Stimulated activated memory B cell treated with anti-CD40 and anti-IgM and Interleukin-4, amounts not matched to agents 10 μg/mL and 1 μg/mL and 100 μg/mL, for 72 hours (primary cell): ENCODE measurements around the gene DLG2.
A peak's percentile ranks its signal among the peaks of the same experiment; 100 is the strongest.

Source experiments
- ATAC-seq: fragments of 150-1000 bp; cut with Tn5 transposase; 2 replicates; pipeline ENCODE4 v1.10.0; 2021
- H3K27ac Mint-ChIP-seq: one replicate; pipeline ENCODE4 v1.8.0; 2022; ENCODE audit warnings: mild to moderate bottlenecking, mixed read lengths
- H3K27me3 Mint-ChIP-seq: one replicate; pipeline ENCODE4 v1.8.0; 2022; ENCODE audit warnings: mixed read lengths
- H3K36me3 Mint-ChIP-seq: one replicate; pipeline ENCODE4 v1.8.0; 2022; ENCODE audit warnings: mixed read lengths
- H3K4me1 Mint-ChIP-seq: one replicate; pipeline ENCODE4 v1.8.0; 2022; ENCODE audit warnings: mixed read lengths
- H3K4me3 Mint-ChIP-seq: one replicate; pipeline ENCODE4 v1.8.0; 2022; ENCODE audit warnings: mild to moderate bottlenecking, moderate library complexity, mixed read lengths
- H3K9me3 Mint-ChIP-seq: one replicate; pipeline ENCODE4 v1.8.0; 2022; ENCODE audit warnings: mixed read lengths

DLG2 gene

DNA sequence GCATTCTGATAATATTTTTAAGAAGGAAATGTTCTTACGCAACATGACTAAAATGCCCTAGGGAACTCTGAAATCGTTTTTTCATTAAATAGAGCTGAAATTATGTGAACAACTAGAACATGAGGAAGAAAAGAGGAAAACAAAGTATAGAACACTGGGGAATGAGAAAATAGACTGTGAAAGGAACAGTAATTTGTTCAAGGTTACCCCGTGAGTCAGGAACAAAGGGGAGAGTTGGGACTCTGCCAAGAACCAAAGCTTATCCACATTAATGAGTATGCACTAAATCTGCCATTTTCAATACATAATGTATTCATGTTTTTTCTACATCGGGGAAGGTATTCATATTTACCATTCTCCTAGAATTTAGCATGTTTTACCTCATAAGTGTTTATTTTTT lies 1379.2 kb downstream of the DLG2 start:
- H3K4me3 Mint-ChIP-seq, result no peak overlapping the region
- no peaks in the 10 kb centered on the region for H3K36me3 Mint-ChIP-seq
- H3K4me1 Mint-ChIP-seq, result peaks cover 5% of the 10 kb centered on the region
- no peaks in the 10 kb centered on the region for H3K9me3 Mint-ChIP-seq
- H3K27ac Mint-ChIP-seq, result no peak overlapping the region
- no peak for ATAC-seq
- H3K27me3 Mint-ChIP-seq, result no peaks in the 10 kb centered on the region

GRCh38 chr11:84247129-84247528 lies 1380.0 kb downstream of the DLG2 start:
- Mint-ChIP-seq H3K27me3 (no peaks in the 10 kb centered on the region), H3K4me3 (no peak overlapping the region), H3K27ac (no peak overlapping the region), H3K4me1 (peaks cover 5% of the 10 kb centered on the region), H3K9me3 (no peaks in the 10 kb centered on the region), H3K36me3 (no peaks in the 10 kb centered on the region)
- ATAC-seq, result no peak

DNA sequence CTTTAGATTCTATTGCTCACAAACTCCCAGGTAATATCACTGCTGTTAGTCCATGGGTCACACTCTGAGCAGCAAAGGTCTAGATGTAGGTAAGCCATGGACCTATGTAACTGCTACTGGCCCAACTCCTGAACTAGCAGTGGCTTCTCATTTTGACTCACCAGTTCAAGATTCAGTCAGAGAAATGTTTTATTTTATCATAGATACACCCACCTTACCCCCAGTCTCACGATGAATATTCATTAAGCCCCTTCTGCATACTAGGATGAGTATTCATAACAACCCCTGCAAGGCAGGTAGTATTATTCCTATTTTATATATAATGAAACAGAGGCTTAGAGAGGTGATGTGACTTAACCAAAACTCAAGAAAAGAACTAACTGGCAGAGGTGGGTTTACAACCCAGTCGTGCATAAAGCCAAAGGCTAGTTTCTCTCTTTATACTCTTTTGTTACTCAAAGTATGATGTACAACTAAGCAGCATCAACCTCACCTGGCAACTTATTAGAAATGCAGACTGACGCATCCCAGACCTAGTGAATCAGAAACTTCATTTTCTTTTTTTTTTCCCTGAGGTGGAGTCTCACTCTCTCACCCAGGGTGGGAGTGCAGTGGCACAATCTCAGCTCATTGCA lies 1383.4 kb downstream of the DLG2 start:
- no peaks in the 10 kb centered on the region for H3K27me3 Mint-ChIP-seq
- peak; percentile 52 for ATAC-seq

GRCh38 chr11:84241343-84242131 lies 1385.6 kb downstream of the DLG2 start:
- Mint-ChIP-seq H3K27me3 (no peaks in the 10 kb centered on the region), H3K9me3 (no peaks in the 10 kb centered on the region), H3K27ac (no peak overlapping the region), H3K36me3 (no peaks in the 10 kb centered on the region), H3K4me1 (no peaks in the 10 kb centered on the region), H3K4me3 (no peak overlapping the region)
- no peak for ATAC-seq

More for the DNA sequence above, 1383.4 kb downstream of the DLG2 start:
- H3K4me1 Mint-ChIP-seq, result no peaks in the 10 kb centered on the region
- no peak overlapping the region for H3K4me3 Mint-ChIP-seq
- no peaks in the 10 kb centered on the region for H3K9me3 Mint-ChIP-seq
- no peaks in the 10 kb centered on the region for H3K36me3 Mint-ChIP-seq
- H3K27ac Mint-ChIP-seq, result no peak overlapping the region

GRCh38 chr11:84240847-84241246 lies 1386.3 kb downstream of the DLG2 start:
- ATAC-seq, result no peak
- no peak overlapping the region for H3K27ac Mint-ChIP-seq
- no peaks in the 10 kb centered on the region for H3K27me3 Mint-ChIP-seq
- no peaks in the 10 kb centered on the region for H3K9me3 Mint-ChIP-seq
- no peaks in the 10 kb centered on the region for H3K36me3 Mint-ChIP-seq
- no peak overlapping the region for H3K4me3 Mint-ChIP-seq
- H3K4me1 Mint-ChIP-seq, result no peaks in the 10 kb centered on the region

DNA sequence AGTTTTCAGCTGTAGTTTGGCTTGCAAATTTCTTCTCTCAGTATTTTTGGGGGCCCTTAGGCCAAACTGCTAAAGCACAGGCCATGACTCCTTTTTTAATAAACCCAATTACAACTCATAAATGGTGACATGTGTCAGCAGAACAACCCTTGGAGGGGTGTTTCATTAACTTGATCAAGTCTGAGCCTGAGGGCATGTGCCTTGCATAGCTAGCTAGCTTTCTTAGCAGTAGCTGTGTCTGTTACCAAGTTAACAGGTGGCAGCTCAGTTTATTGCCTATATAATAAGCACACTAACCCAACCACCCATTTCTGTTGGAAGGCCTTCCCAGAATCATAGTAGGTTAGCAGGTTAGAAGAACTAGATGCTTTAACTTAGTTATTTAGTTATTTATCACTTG lies 1390.7 kb downstream of the DLG2 start:
- ATAC-seq, result no peak
- Mint-ChIP-seq H3K27ac (no peak overlapping the region), H3K27me3 (no peaks in the 10 kb centered on the region), H3K36me3 (no peaks in the 10 kb centered on the region), H3K9me3 (no peaks in the 10 kb centered on the region), H3K4me1 (no peaks in the 10 kb centered on the region), H3K4me3 (no peak overlapping the region)

GRCh38 chr11:84234462-84235202 lies 1392.5 kb downstream of the DLG2 start:
- no peak for ATAC-seq
- Mint-ChIP-seq H3K4me3 (no peak overlapping the region), H3K27me3 (no peaks in the 10 kb centered on the region), H3K4me1 (no peaks in the 10 kb centered on the region), H3K27ac (no peak overlapping the region), H3K9me3 (no peaks in the 10 kb centered on the region), H3K36me3 (no peaks in the 10 kb centered on the region)

DNA sequence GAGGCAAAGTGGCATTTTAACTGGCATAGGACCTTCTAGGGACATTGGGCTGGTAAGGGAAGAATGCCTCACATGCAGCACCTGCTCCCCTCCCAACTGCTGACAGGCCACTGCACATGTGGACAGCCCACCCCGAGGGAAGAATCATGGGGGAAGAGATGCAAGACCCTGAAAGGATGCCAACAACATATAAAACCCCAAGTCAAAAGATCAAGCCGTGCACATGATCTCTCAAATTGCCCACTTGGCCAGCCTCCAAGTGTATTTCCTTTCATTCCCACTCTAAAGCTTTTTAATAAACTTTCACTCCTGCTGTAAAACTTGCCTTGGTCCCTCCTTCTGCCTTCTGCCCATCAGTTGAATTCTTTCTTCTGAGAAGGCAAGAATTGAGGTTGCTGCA lies 1393.1 kb downstream of the DLG2 start:
- no peak for ATAC-seq
- no peak overlapping the region for H3K4me3 Mint-ChIP-seq
- H3K27ac Mint-ChIP-seq, result no peak overlapping the region
- no peaks in the 10 kb centered on the region for H3K9me3 Mint-ChIP-seq
- H3K4me1 Mint-ChIP-seq, result no peaks in the 10 kb centered on the region
- no peaks in the 10 kb centered on the region for H3K27me3 Mint-ChIP-seq
- no peaks in the 10 kb centered on the region for H3K36me3 Mint-ChIP-seq

- Mint-ChIP-seq H3K27ac (no peak overlapping the region), H3K4me1 (no peaks in the 10 kb centered on the region), H3K36me3 (no peaks in the 10 kb centered on the region), H3K27me3 (no peaks in the 10 kb centered on the region), H3K4me3 (no peak overlapping the region), H3K9me3 (peaks cover 3% of the 10 kb centered on the region)
- no peak for ATAC-seq
Measured at GRCh38 chr11:84232511-84232910, 1394.6 kb downstream of the DLG2 start.

DNA sequence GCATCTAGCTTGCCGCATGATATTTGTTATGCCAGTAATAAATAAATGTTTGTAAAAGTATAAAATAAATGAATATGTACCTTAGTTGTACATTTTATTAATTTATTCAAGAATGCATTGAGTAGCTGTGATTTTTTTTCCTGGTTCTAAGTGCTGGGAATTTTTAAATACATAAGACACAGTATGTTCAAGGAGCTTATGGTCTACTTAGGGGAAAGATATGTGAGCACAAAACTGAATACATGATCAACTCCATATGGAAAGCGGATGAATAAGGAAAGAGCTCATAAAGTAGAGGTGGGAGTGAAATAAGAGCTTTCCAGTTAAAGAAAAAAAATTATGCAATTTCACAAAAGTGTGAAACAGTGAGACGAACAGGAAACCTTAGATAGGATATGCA lies 1396.7 kb downstream of the DLG2 start:
- no peak for ATAC-seq

DNA sequence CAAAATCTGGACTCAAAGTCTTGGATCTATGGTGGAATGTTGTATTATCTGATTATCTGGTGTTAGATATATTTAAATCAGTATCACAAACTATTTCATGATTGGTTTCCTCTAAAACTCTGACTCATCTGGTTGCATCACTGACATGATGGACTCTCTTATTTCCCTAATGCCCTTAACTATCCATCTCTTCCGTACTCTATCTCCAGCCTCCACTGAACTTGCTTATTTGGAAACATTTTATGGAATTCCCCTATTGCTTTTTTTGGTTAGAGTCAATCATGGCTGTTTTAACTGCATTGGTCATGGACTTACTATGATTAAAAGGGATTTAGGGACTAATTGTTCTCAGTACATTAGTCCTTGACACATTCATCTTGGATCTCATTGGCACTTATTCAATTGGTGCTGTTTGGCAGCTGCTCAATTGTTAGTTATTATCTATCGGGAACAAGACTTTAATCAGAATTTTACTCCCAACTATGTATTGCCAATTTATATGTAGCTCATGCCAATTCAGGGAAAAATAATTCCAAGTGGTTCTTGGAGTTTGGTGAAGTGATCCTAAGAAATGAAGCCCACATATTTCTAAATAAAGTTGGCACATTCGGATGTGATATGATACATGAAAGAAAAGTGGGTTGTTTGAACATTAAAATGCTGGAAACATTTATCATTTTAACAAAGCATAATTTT lies 1399.0 kb downstream of the DLG2 start:
- no peaks in the 10 kb centered on the region for H3K27me3 Mint-ChIP-seq
- H3K4me1 Mint-ChIP-seq, result no peaks in the 10 kb centered on the region
- no peak overlapping the region for H3K27ac Mint-ChIP-seq
- H3K4me3 Mint-ChIP-seq, result no peak overlapping the region
- peaks cover 3% of the 10 kb centered on the region for H3K9me3 Mint-ChIP-seq
- ATAC-seq, result no peak
- no peaks in the 10 kb centered on the region for H3K36me3 Mint-ChIP-seq

More for the DNA sequence above, 1396.7 kb downstream of the DLG2 start:
- Mint-ChIP-seq H3K4me1 (no peaks in the 10 kb centered on the region), H3K9me3 (peaks cover 3% of the 10 kb centered on the region), H3K4me3 (no peak overlapping the region), H3K27ac (no peak overlapping the region), H3K36me3 (no peaks in the 10 kb centered on the region), H3K27me3 (no peaks in the 10 kb centered on the region)

DNA sequence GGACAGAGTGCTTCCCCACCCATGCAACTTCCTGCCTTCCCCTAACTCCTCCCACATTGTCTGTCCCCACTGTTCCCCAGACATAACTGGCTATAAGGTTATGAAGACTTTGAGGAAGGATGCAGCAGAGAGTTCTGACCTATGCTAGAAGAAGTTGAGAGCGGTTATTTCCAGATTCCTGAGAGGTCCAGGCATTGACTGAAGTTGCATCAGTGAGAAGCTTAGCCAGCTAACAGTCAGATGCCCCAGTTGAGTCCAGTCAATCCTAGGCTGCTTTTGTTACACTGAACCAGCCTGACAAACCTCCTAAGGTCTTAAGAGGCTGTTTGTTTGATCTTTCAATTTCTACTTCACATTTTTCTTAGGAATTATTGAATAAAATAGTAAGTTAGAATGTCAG lies 1403.1 kb downstream of the DLG2 start:
- no peaks in the 10 kb centered on the region for H3K4me1 Mint-ChIP-seq
- H3K27me3 Mint-ChIP-seq, result no peaks in the 10 kb centered on the region
- H3K36me3 Mint-ChIP-seq, result no peaks in the 10 kb centered on the region
- ATAC-seq, result no peak
- H3K27ac Mint-ChIP-seq, result no peak overlapping the region
- no peak overlapping the region for H3K4me3 Mint-ChIP-seq
- peaks cover 3% of the 10 kb centered on the region for H3K9me3 Mint-ChIP-seq

GRCh38 chr11:84218318-84218717 lies 1408.8 kb downstream of the DLG2 start:
- Mint-ChIP-seq H3K4me3 (no peak overlapping the region), H3K36me3 (no peaks in the 10 kb centered on the region), H3K4me1 (no peaks in the 10 kb centered on the region), H3K27ac (no peak overlapping the region), H3K27me3 (no peaks in the 10 kb centered on the region), H3K9me3 (peaks cover 3% of the 10 kb centered on the region)
- ATAC-seq, result no peak

GRCh38 chr11:84215672-84216071 lies 1411.5 kb downstream of the DLG2 start:
- Mint-ChIP-seq H3K4me3 (no peak overlapping the region), H3K27me3 (no peaks in the 10 kb centered on the region), H3K36me3 (no peaks in the 10 kb centered on the region), H3K27ac (no peak overlapping the region), H3K9me3 (peaks cover 3% of the 10 kb centered on the region), H3K4me1 (no peaks in the 10 kb centered on the region)
- ATAC-seq, result no peak

GRCh38 chr11:84214557-84214956 lies 1412.6 kb downstream of the DLG2 start:
- Mint-ChIP-seq H3K27ac (no peak overlapping the region), H3K27me3 (no peaks in the 10 kb centered on the region), H3K4me3 (no peak overlapping the region), H3K9me3 (peaks cover 3% of the 10 kb centered on the region), H3K4me1 (no peaks in the 10 kb centered on the region), H3K36me3 (no peaks in the 10 kb centered on the region)
- no peak for ATAC-seq
